SK-N-SH treated with all-trans-retinoic acid at 6 μM for 48 hours (cell line): ENCODE data around the gene MC1R.

Experiments
- ATAC-seq: fragments of 200-7000 bp; cut with Tn5 transposase; 3 replicates; pipeline ENCODE4 v1.9.1; 2020; ENCODE audit warnings: mild to moderate bottlenecking, moderate library complexity
- ARNTL ChIP-seq: fragments of 450-650 bp; formaldehyde crosslinking; IDR thresholded peaks from 2 replicates; pipeline ENCODE4 v1.5.0; 2020; ENCODE audit warnings: low read depth, mild to moderate bottlenecking, moderate library complexity, borderline replicate concordance
- BACH2 ChIP-seq: fragments of 250-450 bp; sonication (Bioruptor Pico); IDR thresholded peaks from 2 replicates; pipeline ENCODE4 v1.9.0; 2021; ENCODE audit warnings: mild to moderate bottlenecking, borderline replicate concordance
- CREB5 ChIP-seq: fragments of 250-450 bp; sonication (Bioruptor Pico); IDR thresholded peaks from 2 replicates; pipeline ENCODE4 v1.5.1; 2020; ENCODE audit warnings: low read depth, mild to moderate bottlenecking, moderate library complexity
- CSRNP3 ChIP-seq: fragments of 250-450 bp; sonication (Bioruptor Pico); IDR thresholded peaks from 2 replicates; pipeline ENCODE4 v1.5.1; 2021; ENCODE audit warnings: mild to moderate bottlenecking, moderate library complexity
- ESRRG ChIP-seq: fragments of 250-450 bp; sonication (Bioruptor Pico); IDR thresholded peaks from 2 replicates; pipeline ENCODE4 v1.6.1; 2021; ENCODE audit warnings: mild to moderate bottlenecking
- GLIS3 ChIP-seq: fragments of 250-450 bp; sonication (Bioruptor Pico); IDR thresholded peaks from 2 replicates; pipeline ENCODE4 v1.5.0; 2020; ENCODE audit warnings: mild to moderate bottlenecking, moderate library complexity
- ISL1 ChIP-seq: fragments of 250-450 bp; sonication (Bioruptor Pico); IDR thresholded peaks from 2 replicates; pipeline ENCODE4 v2.1.2; 2022; ENCODE audit warnings: mild to moderate bottlenecking, moderate library complexity
- OSR1 ChIP-seq: fragments of 250-450 bp; sonication (Bioruptor Pico); IDR thresholded peaks from 2 replicates; pipeline ENCODE4 v1.8.0; 2022; ENCODE audit warnings: moderate library complexity, mild to moderate bottlenecking, inconsistent platforms
- POU6F1 ChIP-seq: fragments of 250-450 bp; sonication (Bioruptor Pico); IDR thresholded peaks from 2 replicates; pipeline ENCODE4 v1.8.0; 2021; ENCODE audit warnings: low read depth, mild to moderate bottlenecking, moderate library complexity, borderline replicate concordance
- PPARA ChIP-seq: fragments of 250-450 bp; sonication (Bioruptor Pico); IDR thresholded peaks from 2 replicates; pipeline ENCODE4 v1.5.0; 2020; ENCODE audit warnings: mild to moderate bottlenecking, borderline replicate concordance
- RARB ChIP-seq: fragments of 250-450 bp; sonication (Bioruptor Pico); IDR thresholded peaks from 2 replicates; pipeline ENCODE4 v1.8.0; 2021; ENCODE audit warnings: mild to moderate bottlenecking, moderate library complexity
- TCF4 ChIP-seq: fragments of 250-450 bp; sonication (Bioruptor Pico); IDR thresholded peaks from 2 replicates; pipeline ENCODE4 v1.8.0; 2021; ENCODE audit warnings: mild to moderate bottlenecking, moderate library complexity, borderline replicate concordance
- TOX ChIP-seq: fragments of 250-450 bp; sonication (Bioruptor Pico); IDR thresholded peaks from 2 replicates; pipeline ENCODE4 v1.8.0; 2021; ENCODE audit warnings: mild to moderate bottlenecking, moderate library complexity, borderline replicate concordance
- TSHZ2 ChIP-seq: fragments of 250-450 bp; sonication (Bioruptor Pico); IDR thresholded peaks from 2 replicates; pipeline ENCODE4 v1.5.0; 2020; ENCODE audit warnings: mild to moderate bottlenecking, moderate library complexity
- ZC3H10 ChIP-seq: fragments of 250-450 bp; sonication (Bioruptor Pico); IDR thresholded peaks from 2 replicates; pipeline ENCODE4 v1.5.1; 2021; ENCODE audit warnings: mild to moderate bottlenecking, moderate library complexity
- ZFP3 ChIP-seq: fragments of 250-450 bp; sonication (Bioruptor Pico); IDR thresholded peaks from 2 replicates; pipeline ENCODE4 v1.5.0; 2020; ENCODE audit warnings: mild to moderate bottlenecking, moderate library complexity
- ZFP30 ChIP-seq: fragments of 450-650 bp; formaldehyde crosslinking; IDR thresholded peaks from 2 replicates; pipeline ENCODE4 v1.5.0; 2022; ENCODE audit warnings: mild to moderate bottlenecking, moderate library complexity
- ZNF565 ChIP-seq: fragments of 450-650 bp; formaldehyde crosslinking; conservative IDR thresholded peaks from 2 replicates; pipeline ENCODE4 v1.5.0; 2020; ENCODE audit warnings: low read depth, mild to moderate bottlenecking, moderate library complexity
- ZNF70 ChIP-seq: fragments of 450-650 bp; formaldehyde crosslinking; IDR thresholded peaks from 2 replicates; pipeline ENCODE4 v1.5.0; 2020; ENCODE audit warnings: mild to moderate bottlenecking, moderate library complexity
- ZNF8 ChIP-seq: fragments of 450-650 bp; formaldehyde crosslinking; IDR thresholded peaks from 2 replicates; pipeline ENCODE4 v1.5.0; 2020; ENCODE audit warnings: mild to moderate bottlenecking, moderate library complexity

MC1R gene

GRCh38 chr16:89962754-89963498 is 44.3 kb downstream of the MC1R start:
- TF ChIP-seq TCF4 (CRISPR knock-in tag) (no peak), ZNF70 (CRISPR knock-in tag) (no peak), ZFP30 (CRISPR knock-in tag) (no peak), ZNF565 (CRISPR knock-in tag) (no peak), CSRNP3 (CRISPR knock-in tag) (no peak), OSR1 (CRISPR knock-in tag) (no peak), ISL1 (CRISPR knock-in tag) (no peak), ZC3H10 (CRISPR knock-in tag) (no peak), CREB5 (no peak), TSHZ2 (CRISPR knock-in tag) (no peak), TOX (no peak), ESRRG (CRISPR knock-in tag) (no peak), BACH2 (CRISPR knock-in tag) (no peak), ARNTL (CRISPR knock-in tag) (no peak), POU6F1 (CRISPR knock-in tag) (no peak), RARB (no peak), ZNF8 (CRISPR knock-in tag) (no peak)
- no peak for ATAC-seq

- no peak for ATAC-seq
- TF ChIP-seq TCF4 (CRISPR knock-in tag) (no peak), BACH2 (CRISPR knock-in tag) (no peak), GLIS3 (no peak), PPARA (no peak), CREB5 (no peak), TSHZ2 (CRISPR knock-in tag) (no peak), ARNTL (CRISPR knock-in tag) (no peak), CSRNP3 (CRISPR knock-in tag) (no peak), ZNF70 (CRISPR knock-in tag) (no peak), ISL1 (CRISPR knock-in tag) (no peak), ESRRG (CRISPR knock-in tag) (no peak), ZFP3 (CRISPR knock-in tag) (no peak), ZNF565 (CRISPR knock-in tag) (no peak), POU6F1 (CRISPR knock-in tag) (no peak), OSR1 (CRISPR knock-in tag) (no peak)
Observed at GRCh38 chr16:89964201-89964600, 45.5 kb downstream of the MC1R start.
